ENCODE results near the gene SSRP1. TPM values are rescaled to one million over a fixed set of nuclear protein-coding genes. Genes with fewer than 3 reads are reported as not detected.
"Not testable (repeated sequence)": the region's sequence is repeated elsewhere in the genome, so short reads cannot be mapped to it uniquely, and the experiment has no call there.

Gene SSRP1
- total RNA-seq, 1 experiment from 2014 or later: 173 TPM

GRCh38 chr11:57287884-57288283 is 47.8 kb downstream of the SSRP1 start:
- H3K4me1 ChIP-seq (ENCODE audit: control insufficient read depth, insufficient read depth, low read length): no peaks in the 10 kb centered on the region
- ATAC-seq (no peak), DNase-seq (ENCODE audit: low read depth, low spot score) (no peak)
- TF ChIP-seq TCF7L2 (IDR thresholded peaks at IDR 0.05; ENCODE audit: low read depth, low read length) (no peak), CTCF (IDR thresholded peaks at IDR 0.05) (no peak)
- H3K36me3 ChIP-seq (ENCODE audit: control insufficient read depth, insufficient read depth, low read length): no peaks in the 10 kb centered on the region
- ChIA-PET POLR2A (no interaction called here), CTCF (no interaction called here)
- H3K27me3 ChIP-seq (ENCODE audit: control insufficient read depth, insufficient read depth, low read length): no peaks in the 10 kb centered on the region
- no peak overlapping the region for H3K27ac ChIP-seq (ENCODE audit: low read length)
- in situ Hi-C loops (cut with HindIII; ENCODE audit: low pct_unique_long_range_greater_than_20kb, low sequenced_read_pairs): no loop called here
- H3K9me3 ChIP-seq (ENCODE audit: control insufficient read depth, insufficient read depth, low read depth, low read length): no peaks in the 10 kb centered on the region
- no TSS peak for BruUV-seq (replicated peaks)
- no peak overlapping the region for H3K4me3 ChIP-seq (ENCODE audit: low read depth in 2 of 2, low read length in 2 of 2)
- intact Hi-C loops (cut with micrococcal nuclease; ENCODE audit: unreplicated experiment): no loop called here

- Histone ChIP-seq H3K4me3 (ENCODE audit: low read depth in 2 of 2, low read length in 2 of 2) (no peak overlapping the region), H3K9me3 (ENCODE audit: control insufficient read depth, insufficient read depth, low read depth, low read length) (no peaks in the 10 kb centered on the region), H3K27ac (ENCODE audit: low read length) (no peak overlapping the region), H3K36me3 (ENCODE audit: control insufficient read depth, insufficient read depth, low read length) (no peaks in the 10 kb centered on the region), H3K27me3 (ENCODE audit: control insufficient read depth, insufficient read depth, low read length) (no peaks in the 10 kb centered on the region), H3K4me1 (ENCODE audit: control insufficient read depth, insufficient read depth, low read length) (no peaks in the 10 kb centered on the region)
- DNase-seq (ENCODE audit: low read depth, low spot score) (no peak), ATAC-seq (no peak)
- ChIA-PET CTCF (no interaction called here), POLR2A (no interaction called here)
- TF ChIP-seq REST (IDR thresholded peaks at IDR 0.05; ENCODE audit: insufficient read depth in 1 of 2, low read depth in 2 of 2, low read length in 1 of 2) (no peak), POLR2AphosphoS5 (IDR thresholded peaks at IDR 0.05; ENCODE audit: low read depth, low read length) (no peak), TCF7L2 (IDR thresholded peaks at IDR 0.05; ENCODE audit: low read depth, low read length) (no peak), SIN3A (IDR thresholded peaks at IDR 0.05; ENCODE audit: borderline replicate concordance, insufficient read depth, low read depth, low read length) (no peak), CTCF (IDR thresholded peaks at IDR 0.05) (no peak)
- intact Hi-C loops (cut with micrococcal nuclease; ENCODE audit: unreplicated experiment) (no loop called here), in situ Hi-C loops (cut with HindIII; ENCODE audit: low pct_unique_long_range_greater_than_20kb, low sequenced_read_pairs) (no loop called here)
- no TSS peak for BruUV-seq (replicated peaks)
Measured at GRCh38 chr11:57283231-57283990, 52.3 kb downstream of the SSRP1 start.

GRCh38 chr11:57281546-57281945 is 54.1 kb downstream of the SSRP1 start:
- H3K36me3 ChIP-seq (ENCODE audit: control insufficient read depth, insufficient read depth, low read length); H3K9me3 ChIP-seq (ENCODE audit: control insufficient read depth, insufficient read depth, low read depth, low read length); H3K27ac ChIP-seq (ENCODE audit: low read length); intact Hi-C loops (cut with micrococcal nuclease; ENCODE audit: unreplicated experiment); ATAC-seq; H3K4me3 ChIP-seq (ENCODE audit: low read depth in 2 of 2, low read length in 2 of 2); POLR2A ChIA-PET; CTCF ChIA-PET; DNase-seq (ENCODE audit: low read depth, low spot score); in situ Hi-C loops (cut with HindIII; ENCODE audit: low pct_unique_long_range_greater_than_20kb, low sequenced_read_pairs); H3K4me1 ChIP-seq (ENCODE audit: control insufficient read depth, insufficient read depth, low read length); BruUV-seq (replicated peaks); H3K27me3 ChIP-seq (ENCODE audit: control insufficient read depth, insufficient read depth, low read length): not testable (repeated sequence)
